ENCODE results near the gene ANXA6. TPM values are rescaled to one million over a fixed set of nuclear protein-coding genes. Genes with fewer than 3 reads are reported as not detected.

The ANXA6 gene
- polyA plus RNA-seq, 1 donor: 112 TPM

DNA sequence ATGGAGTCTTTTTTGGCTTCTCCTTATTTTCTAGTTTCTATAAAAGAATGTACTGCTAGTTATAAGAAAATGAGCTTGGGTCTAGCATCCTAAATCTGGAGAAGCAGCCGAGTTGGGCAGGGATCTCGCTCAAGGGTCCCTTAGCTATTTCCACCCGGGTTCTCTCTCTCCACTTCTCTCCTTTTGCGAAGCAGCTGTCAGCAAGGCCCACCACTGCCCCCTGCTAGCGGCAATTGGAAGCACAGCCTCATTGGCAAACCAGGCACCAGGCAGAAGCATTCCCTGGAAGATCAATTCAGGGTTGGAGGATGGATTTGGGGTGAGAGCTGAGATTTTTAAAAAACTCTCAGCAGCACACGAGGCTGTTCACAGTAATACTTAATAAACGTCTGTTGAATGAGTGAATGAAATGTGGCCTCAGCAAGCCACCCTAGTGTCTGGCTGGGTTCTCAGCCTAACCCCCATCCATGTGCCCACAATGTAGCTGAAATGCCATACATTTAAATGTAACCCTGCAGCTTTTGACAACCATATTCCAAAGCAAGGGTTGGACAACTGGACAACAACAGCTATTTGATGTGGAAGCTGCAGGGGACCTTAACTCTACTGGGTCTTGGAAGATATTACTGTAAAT lies 42.2 kb downstream of the ANXA6 start:
- no peaks in the 10 kb centered on the region for H3K9me3 ChIP-seq (ENCODE audit: control insufficient read depth, low read depth, low read length)
- no peak for DNase-seq
- H3K36me3 ChIP-seq (ENCODE audit: control insufficient read depth, insufficient read depth, low read length): peaks cover 42% of the 10 kb centered on the region
- no peak overlapping the region for H3K27ac ChIP-seq (ENCODE audit: low read length)
- WGBS (ENCODE audit: insufficient coverage, low lambda C conversion rate): no CpG with 5 or more reads among the region's 7 CpGs
- H3K4me3 ChIP-seq (ENCODE audit: low read length): no peak overlapping the region
- peaks cover 6% of the 10 kb centered on the region for H3K4me1 ChIP-seq (ENCODE audit: control insufficient read depth, insufficient read depth, low read length)
- no peaks in the 10 kb centered on the region for H3K27me3 ChIP-seq (ENCODE audit: control insufficient read depth, insufficient read depth, low read length)

DNA sequence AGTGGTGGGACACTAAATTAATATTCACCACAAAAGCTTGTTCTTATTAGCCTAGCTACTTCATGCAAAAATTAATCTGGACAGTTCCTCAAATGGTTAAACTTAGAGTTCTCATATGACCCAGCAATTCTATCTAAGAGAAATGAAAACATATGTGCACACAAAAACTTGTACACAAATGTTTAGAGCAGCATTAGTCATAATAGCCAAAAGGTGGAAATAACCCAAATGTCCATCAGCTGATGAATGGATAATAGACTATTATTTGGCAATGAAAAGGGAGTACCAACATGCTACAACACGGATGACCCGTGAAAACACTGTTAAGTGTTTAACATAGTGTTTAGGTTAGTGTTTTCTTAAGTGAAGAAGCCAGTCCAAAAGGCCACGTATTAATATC lies 43.9 kb downstream of the ANXA6 start:
- WGBS (ENCODE audit: insufficient coverage, low lambda C conversion rate): 57% methylated on average over 2 of the region's 3 CpGs
- peaks cover 42% of the 10 kb centered on the region for H3K36me3 ChIP-seq (ENCODE audit: control insufficient read depth, insufficient read depth, low read length)
- H3K4me3 ChIP-seq (ENCODE audit: low read length): no peak overlapping the region
- no peak overlapping the region for H3K27ac ChIP-seq (ENCODE audit: low read length)
- H3K9me3 ChIP-seq (ENCODE audit: control insufficient read depth, low read depth, low read length): no peaks in the 10 kb centered on the region
- H3K27me3 ChIP-seq (ENCODE audit: control insufficient read depth, insufficient read depth, low read length): no peaks in the 10 kb centered on the region
- H3K4me1 ChIP-seq (ENCODE audit: control insufficient read depth, insufficient read depth, low read length): peaks cover 2% of the 10 kb centered on the region
- DNase-seq: no peak

DNA sequence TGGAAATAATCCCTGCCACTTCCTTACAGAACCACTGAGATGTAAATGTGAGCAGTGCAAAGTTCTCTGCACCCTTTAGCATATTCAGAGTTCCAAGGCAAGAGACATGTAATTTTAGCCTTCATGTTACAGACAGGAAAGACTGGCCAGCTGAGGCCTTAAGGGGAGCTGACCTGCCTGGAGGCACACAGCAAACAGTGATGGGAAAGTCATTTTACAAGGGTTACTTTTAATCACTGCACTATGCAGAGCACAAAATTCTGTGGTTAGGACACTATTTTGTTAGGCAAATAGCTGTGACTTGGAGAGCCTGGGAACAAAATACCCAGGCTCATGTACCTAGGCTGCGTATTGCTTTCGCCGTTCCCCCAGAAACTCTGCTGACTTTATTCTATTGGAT lies 46.6 kb downstream of the ANXA6 start:
- Histone ChIP-seq H3K9me3 (ENCODE audit: control insufficient read depth, low read depth, low read length) (no peaks in the 10 kb centered on the region), H3K4me1 (ENCODE audit: control insufficient read depth, insufficient read depth, low read length) (no peaks in the 10 kb centered on the region), H3K36me3 (ENCODE audit: control insufficient read depth, insufficient read depth, low read length) (peaks cover 44% of the 10 kb centered on the region), H3K27ac (ENCODE audit: low read length) (no peak overlapping the region), H3K4me3 (ENCODE audit: low read length) (no peak overlapping the region), H3K27me3 (ENCODE audit: control insufficient read depth, insufficient read depth, low read length) (no peaks in the 10 kb centered on the region)
- no peak for DNase-seq
- WGBS (ENCODE audit: insufficient coverage, low lambda C conversion rate): no CpG with 5 or more reads among the region's 3 CpGs

DNA sequence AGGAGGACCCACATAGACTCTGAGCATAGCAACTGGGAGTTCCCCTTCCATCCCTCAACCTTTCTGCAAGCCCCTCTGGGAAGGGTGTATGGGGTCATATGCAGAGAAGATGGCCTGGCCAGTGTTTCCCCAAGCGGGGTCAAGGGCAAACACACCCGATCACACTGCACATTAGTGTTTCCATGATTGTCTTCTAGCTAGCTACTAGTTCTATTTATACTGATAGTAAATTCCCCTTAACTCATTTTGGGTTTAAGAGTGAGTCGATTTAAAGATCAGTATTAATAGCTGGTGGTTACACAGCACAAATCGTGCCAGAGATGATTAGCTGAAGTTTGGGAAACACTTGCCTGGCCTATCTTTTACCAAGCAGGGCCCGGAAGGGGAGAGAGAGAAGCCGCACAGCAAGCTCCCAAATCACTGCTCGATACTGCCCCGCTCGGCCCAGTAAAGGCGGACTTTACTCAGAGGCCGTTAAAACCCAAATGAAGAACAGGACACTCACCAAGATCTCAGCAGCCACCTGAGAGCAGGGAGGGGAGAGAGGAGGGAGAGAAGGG lies 47.4 kb downstream of the ANXA6 start:
- no peaks in the 10 kb centered on the region for H3K9me3 ChIP-seq (ENCODE audit: control insufficient read depth, low read depth, low read length)
- no peaks in the 10 kb centered on the region for H3K27me3 ChIP-seq (ENCODE audit: control insufficient read depth, insufficient read depth, low read length)
- no peaks in the 10 kb centered on the region for H3K4me1 ChIP-seq (ENCODE audit: control insufficient read depth, insufficient read depth, low read length)
- H3K36me3 ChIP-seq (ENCODE audit: control insufficient read depth, insufficient read depth, low read length): peaks cover 51% of the 10 kb centered on the region
- no peak for DNase-seq
- no peak overlapping the region for H3K27ac ChIP-seq (ENCODE audit: low read length)
- WGBS (ENCODE audit: insufficient coverage, low lambda C conversion rate): 80% methylated on average over 1 of the region's 11 CpGs
- no peak overlapping the region for H3K4me3 ChIP-seq (ENCODE audit: low read length)

DNA sequence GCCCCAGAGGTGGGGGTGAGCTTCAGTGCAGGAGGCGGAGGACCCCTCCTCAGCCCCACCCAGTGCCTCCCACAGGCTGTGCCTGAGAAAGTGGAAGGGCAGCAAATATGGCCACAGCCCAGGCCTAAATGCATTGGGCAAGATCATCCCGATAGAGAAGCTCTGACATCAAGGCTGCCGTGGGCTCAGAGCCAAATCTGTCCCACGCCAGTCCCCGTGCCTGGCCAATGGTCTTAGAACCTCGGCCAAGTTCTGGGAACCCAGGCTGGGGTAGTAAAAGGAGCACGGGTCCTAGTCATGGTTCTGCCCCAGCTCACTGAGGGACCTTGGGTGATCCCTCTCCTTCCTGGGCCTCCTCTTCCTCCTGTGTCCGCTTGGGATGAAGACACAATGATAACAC lies 49.0 kb downstream of the ANXA6 start:
- Histone ChIP-seq H3K4me1 (ENCODE audit: control insufficient read depth, insufficient read depth, low read length) (no peaks in the 10 kb centered on the region), H3K36me3 (ENCODE audit: control insufficient read depth, insufficient read depth, low read length) (peaks cover 59% of the 10 kb centered on the region), H3K4me3 (ENCODE audit: low read length) (no peak overlapping the region), H3K9me3 (ENCODE audit: control insufficient read depth, low read depth, low read length) (no peaks in the 10 kb centered on the region), H3K27ac (ENCODE audit: low read length) (no peak overlapping the region), H3K27me3 (ENCODE audit: control insufficient read depth, insufficient read depth, low read length) (no peaks in the 10 kb centered on the region)
- DNase-seq: no peak
- WGBS (ENCODE audit: insufficient coverage, low lambda C conversion rate): no CpG with 5 or more reads among the region's 8 CpGs

DNA sequence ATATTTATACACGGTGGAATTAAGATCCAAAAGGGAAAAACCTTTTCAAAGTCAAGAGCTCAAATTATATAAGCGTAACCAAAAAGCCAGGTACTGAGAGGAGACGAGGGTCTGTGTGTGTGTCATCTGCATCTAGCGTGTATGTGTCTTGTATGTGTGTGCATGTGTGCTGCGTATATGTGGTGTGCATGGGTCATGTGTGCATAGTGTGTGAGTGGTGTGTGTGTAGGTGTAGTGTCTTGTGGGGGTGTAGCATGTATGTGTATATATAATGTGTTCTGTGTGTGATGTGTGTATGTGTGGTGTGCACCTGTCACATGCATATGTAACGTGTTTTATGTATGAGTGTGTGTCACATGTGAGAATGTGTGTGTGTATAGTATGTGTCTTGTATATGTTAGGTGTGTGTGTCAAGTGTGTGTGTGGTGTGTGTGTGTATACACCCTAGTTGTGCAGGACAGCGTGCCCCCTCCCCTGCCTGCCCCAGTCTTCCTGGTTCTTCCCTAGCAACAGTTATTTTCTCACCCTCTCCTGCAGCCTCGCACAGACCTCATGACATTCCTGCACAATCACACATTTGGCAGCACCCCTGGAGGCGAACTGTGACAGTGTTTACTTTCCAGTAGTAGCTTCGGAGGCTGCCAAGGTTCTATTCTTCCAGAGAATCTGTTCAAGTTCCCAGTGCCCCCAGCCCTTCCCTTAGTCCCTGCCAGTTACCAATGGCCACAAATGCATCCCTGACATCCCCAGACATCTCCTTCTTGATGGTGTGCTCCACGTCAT lies 49.6 kb downstream of the ANXA6 start:
- WGBS (ENCODE audit: insufficient coverage, low lambda C conversion rate): 93% methylated on average over 2 of the region's 11 CpGs
- Histone ChIP-seq H3K36me3 (ENCODE audit: control insufficient read depth, insufficient read depth, low read length) (peaks cover 63% of the 10 kb centered on the region), H3K9me3 (ENCODE audit: control insufficient read depth, low read depth, low read length) (no peaks in the 10 kb centered on the region), H3K4me1 (ENCODE audit: control insufficient read depth, insufficient read depth, low read length) (no peaks in the 10 kb centered on the region), H3K27me3 (ENCODE audit: control insufficient read depth, insufficient read depth, low read length) (no peaks in the 10 kb centered on the region), H3K27ac (ENCODE audit: low read length) (no peak overlapping the region), H3K4me3 (ENCODE audit: low read length) (no peak overlapping the region)
- DNase-seq: no peak

DNA sequence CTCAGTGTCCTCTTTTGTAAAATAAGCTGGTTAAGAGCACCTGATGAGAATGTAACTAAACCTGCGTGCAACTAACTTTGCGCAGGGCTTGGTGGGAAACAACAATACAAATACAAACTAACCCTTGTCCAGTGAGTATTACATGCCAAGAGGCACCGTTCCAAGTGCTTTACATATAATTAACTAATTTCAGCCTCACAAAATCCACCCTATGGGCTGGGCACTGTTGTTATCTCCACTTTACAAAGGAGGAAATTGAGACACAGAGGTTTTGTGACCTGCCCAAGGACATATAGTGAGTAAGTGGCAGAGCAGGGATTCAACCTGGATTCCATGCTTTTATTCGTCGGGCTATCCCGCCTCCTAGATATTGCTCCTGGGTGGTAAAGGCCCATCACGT lies 50.5 kb downstream of the ANXA6 start:
- DNase-seq: peak in 1 of 2 donors; percentile 43
- H3K4me3 ChIP-seq (ENCODE audit: low read length): no peak overlapping the region
- no CpG with 5 or more reads among the region's 7 CpGs for WGBS (ENCODE audit: insufficient coverage, low lambda C conversion rate)

DNA sequence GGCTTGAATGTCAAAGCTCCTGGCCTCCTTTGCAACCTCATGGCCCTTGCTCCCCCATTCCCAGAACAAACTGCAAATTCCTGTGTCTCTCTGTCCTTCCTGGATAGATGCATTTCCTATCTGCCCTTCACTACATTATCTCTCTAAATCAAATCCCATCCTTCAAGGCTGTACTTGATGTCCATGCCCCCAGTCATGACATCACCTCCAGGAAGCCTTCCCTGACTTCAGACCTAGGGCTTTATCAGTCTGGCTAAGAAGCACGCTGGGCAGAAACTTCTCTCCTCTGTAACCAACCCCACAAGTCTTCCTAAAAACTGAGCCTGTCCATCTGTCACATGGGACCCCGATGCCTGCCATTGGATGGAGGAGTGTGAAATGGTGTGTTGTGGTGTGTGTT lies 51.1 kb downstream of the ANXA6 start:
- Histone ChIP-seq H3K9me3 (ENCODE audit: control insufficient read depth, low read depth, low read length) (no peaks in the 10 kb centered on the region), H3K27ac (ENCODE audit: low read length) (no peak overlapping the region), H3K4me3 (ENCODE audit: low read length) (no peak overlapping the region), H3K36me3 (ENCODE audit: control insufficient read depth, insufficient read depth, low read length) (peaks cover 65% of the 10 kb centered on the region), H3K27me3 (ENCODE audit: control insufficient read depth, insufficient read depth, low read length) (no peaks in the 10 kb centered on the region), H3K4me1 (ENCODE audit: control insufficient read depth, insufficient read depth, low read length) (peaks cover 2% of the 10 kb centered on the region)
- WGBS (ENCODE audit: insufficient coverage, low lambda C conversion rate): no CpG with 5 or more reads among the region's 2 CpGs
- no peak for DNase-seq

More for the DNA sequence above, 50.5 kb downstream of the ANXA6 start:
- Histone ChIP-seq H3K27me3 (ENCODE audit: control insufficient read depth, insufficient read depth, low read length) (no peaks in the 10 kb centered on the region), H3K4me1 (ENCODE audit: control insufficient read depth, insufficient read depth, low read length) (no peaks in the 10 kb centered on the region), H3K36me3 (ENCODE audit: control insufficient read depth, insufficient read depth, low read length) (peaks cover 60% of the 10 kb centered on the region), H3K9me3 (ENCODE audit: control insufficient read depth, low read depth, low read length) (no peaks in the 10 kb centered on the region), H3K27ac (ENCODE audit: low read length) (no peak overlapping the region)

DNA sequence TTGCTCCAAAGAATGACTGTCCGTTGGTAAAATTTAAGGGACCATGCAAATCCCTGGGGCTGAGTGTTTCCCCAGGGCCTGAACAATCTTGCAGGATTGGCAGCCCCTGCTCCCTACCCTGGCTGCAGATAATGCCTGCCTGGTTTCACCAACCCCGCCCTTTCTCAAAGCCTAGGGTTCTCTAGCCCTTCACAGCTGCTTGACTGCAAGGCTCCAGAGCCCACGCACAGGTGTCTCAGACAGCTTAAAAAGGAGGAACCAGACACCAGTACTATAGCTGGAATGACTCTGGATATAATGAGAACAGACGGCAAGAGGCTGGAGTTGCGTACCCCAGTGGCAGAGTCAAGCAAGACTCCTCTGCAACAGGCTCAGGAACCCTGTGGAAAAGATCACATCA lies 51.5 kb downstream of the ANXA6 start:
- DNase-seq: no peak
- H3K4me3 ChIP-seq (ENCODE audit: low read length): no peak overlapping the region
- H3K9me3 ChIP-seq (ENCODE audit: control insufficient read depth, low read depth, low read length): no peaks in the 10 kb centered on the region
- WGBS (ENCODE audit: insufficient coverage, low lambda C conversion rate): no CpG with 5 or more reads among the region's 5 CpGs
- H3K27ac ChIP-seq (ENCODE audit: low read length): no peak overlapping the region
- H3K4me1 ChIP-seq (ENCODE audit: control insufficient read depth, insufficient read depth, low read length): peaks cover 2% of the 10 kb centered on the region
- peaks cover 63% of the 10 kb centered on the region for H3K36me3 ChIP-seq (ENCODE audit: control insufficient read depth, insufficient read depth, low read length)
- H3K27me3 ChIP-seq (ENCODE audit: control insufficient read depth, insufficient read depth, low read length): no peaks in the 10 kb centered on the region

DNA sequence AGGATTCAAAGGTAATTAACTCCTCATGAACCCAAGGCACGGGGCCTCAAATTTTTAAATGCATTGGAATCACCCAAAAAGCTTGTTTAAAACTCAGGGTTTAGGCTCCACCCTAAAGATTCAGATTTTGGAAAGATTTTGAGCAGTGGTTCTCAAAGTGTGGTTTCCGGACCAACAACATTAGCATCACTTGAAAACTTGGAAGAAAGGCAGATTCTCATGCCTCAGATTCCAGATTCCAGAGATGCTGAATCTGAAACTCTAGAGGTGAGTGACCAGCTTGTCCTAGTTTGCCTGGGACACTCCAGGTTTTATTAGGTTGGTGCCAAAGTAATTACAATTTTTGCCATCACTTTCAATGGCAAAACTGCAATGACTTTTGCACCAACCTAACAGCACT lies 52.0 kb downstream of the ANXA6 start:
- H3K9me3 ChIP-seq (ENCODE audit: control insufficient read depth, low read depth, low read length): no peaks in the 10 kb centered on the region
- DNase-seq: no peak
- no peak overlapping the region for H3K4me3 ChIP-seq (ENCODE audit: low read length)
- H3K27me3 ChIP-seq (ENCODE audit: control insufficient read depth, insufficient read depth, low read length): no peaks in the 10 kb centered on the region
- H3K27ac ChIP-seq (ENCODE audit: low read length): no peak overlapping the region
- H3K4me1 ChIP-seq (ENCODE audit: control insufficient read depth, insufficient read depth, low read length): peaks cover 7% of the 10 kb centered on the region
- WGBS (ENCODE audit: insufficient coverage, low lambda C conversion rate): no CpG with 5 or more reads among the region's 2 CpGs
- peaks cover 59% of the 10 kb centered on the region for H3K36me3 ChIP-seq (ENCODE audit: control insufficient read depth, insufficient read depth, low read length)
